ENCODE data around the gene STING1. TPM values are rescaled to one million over a fixed set of nuclear protein-coding genes. Genes with fewer than 3 reads are reported as not detected.
A peak's percentile ranks its signal among the peaks of the same experiment; 100 is the strongest.
"Not testable (repeated sequence)": the region's sequence is repeated elsewhere in the genome, so short reads cannot be mapped to it uniquely, and the experiment has no call there.

Gene STING1
- total and polyA plus RNA-seq, 2 donors (not counting 1 experiment from before 2014, with no cell fraction given) = 1.1 to 2.8 TPM

GRCh38 chr5:139526309-139527089, 43.9 kb upstream of the STING1 start:
- POLR2A ChIA-PET; H3K79me2 ChIP-seq (ENCODE audit: control insufficient read depth, insufficient read depth, low read length); H3K9me3 ChIP-seq (ENCODE audit: control extremely low read depth in 1 of 3, control insufficient read depth in 2 of 3, insufficient read depth in 1 of 3, low read length in 2 of 3); H3K27me3 Mint-ChIP-seq; H3K36me3 ChIP-seq (replicated peaks in 1 of 2; ENCODE audit: control extremely low read depth in 1 of 2, control insufficient read depth in 1 of 2, extremely low read depth in 1 of 2, insufficient read depth in 2 of 2, low read length in 1 of 2); H3K4me2 ChIP-seq (replicated peaks; ENCODE audit: low read depth, low read length, poor library complexity, severe bottlenecking); CTCF ChIA-PET; H4K20me1 ChIP-seq (ENCODE audit: control insufficient read depth, insufficient read depth, low read length, poor library complexity, severe bottlenecking); H3K27me3 ChIP-seq (replicated peaks in 1 of 4; ENCODE audit: control extremely low read depth in 1 of 4, control insufficient read depth in 3 of 4, insufficient read depth in 4 of 4, low read length in 3 of 4); ATAC-seq (ENCODE audit: low read depth); DNase-seq; H3K9me3 Mint-ChIP-seq (ENCODE audit: insufficient read depth); H3K4me3 ChIP-seq (ENCODE audit: control extremely low read depth in 1 of 5, extremely low read depth in 1 of 5, insufficient read depth in 1 of 5, low read depth in 2 of 5, low read length in 4 of 5); intact Hi-C loops (cut with micrococcal nuclease): not testable (repeated sequence)
- WGBS (ENCODE audit: insufficient coverage) = 96% methylated on average over 17 of the region's 22 CpGs
- H3K4me1 Mint-ChIP-seq = peaks cover 32% of the 10 kb centered on the region
- peak overlapping the region; percentile 85 for H2AFZ ChIP-seq (ENCODE audit: insufficient read depth, low read depth, low read length, poor library complexity, severe bottlenecking)
- H3K9ac ChIP-seq (ENCODE audit: low read length) = peak overlapping the region; percentile 25
- H3K4me1 ChIP-seq (ENCODE audit: control insufficient read depth in 2 of 2, insufficient read depth in 2 of 2, low read length in 2 of 2) = peaks cover 27 to 29% of the 10 kb centered on the region in 2 donors
- peak overlapping the region; percentile 58 to 80 for H3K27ac ChIP-seq (ENCODE audit: low read length in 2 of 2)
- H3K4me3 Mint-ChIP-seq = peak overlapping the region; percentile 45
- peak overlapping the region; percentile 97 for H3K27ac Mint-ChIP-seq

DNA sequence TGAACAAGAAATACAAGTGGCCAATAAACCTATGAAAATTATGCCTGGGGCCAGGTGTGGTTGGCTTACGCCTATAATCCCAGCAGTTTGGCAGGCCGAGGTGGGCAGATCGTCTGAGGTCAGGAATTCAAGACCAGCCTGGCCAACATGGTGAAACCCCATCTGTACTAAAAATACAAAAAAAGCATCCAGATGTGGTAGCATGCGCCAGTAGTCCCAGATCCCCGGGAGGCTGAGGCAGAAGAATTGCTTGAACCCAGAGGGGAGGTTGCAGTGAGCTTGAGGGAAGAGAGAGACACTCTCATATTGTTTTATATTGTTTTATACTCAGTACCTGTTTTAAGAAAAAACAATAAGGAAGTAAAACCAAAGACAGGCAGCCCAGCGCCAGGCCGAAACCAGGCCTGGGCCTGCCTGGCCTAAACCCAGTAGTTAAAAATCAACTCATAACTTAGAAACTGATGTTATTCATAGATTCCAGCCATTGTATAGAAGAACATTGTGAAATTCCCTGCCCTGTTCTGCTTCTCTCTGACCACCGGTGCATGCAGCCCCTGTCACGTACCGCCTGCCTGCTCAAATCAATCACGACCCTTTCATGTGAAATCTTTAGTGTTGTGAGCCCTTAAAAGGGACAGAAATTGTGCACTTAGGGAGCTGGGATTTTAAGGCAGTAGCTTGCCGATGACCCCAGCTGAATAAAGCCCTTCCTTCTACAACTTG, 43.2 kb upstream of the STING1 start:
- Histone ChIP-seq H3K9ac (ENCODE audit: low read length) (peak overlapping the region; percentile 25), H2AFZ (ENCODE audit: insufficient read depth, low read depth, low read length, poor library complexity, severe bottlenecking) (peak overlapping the region; percentile 85), H3K27ac (ENCODE audit: low read length in 2 of 2) (peak overlapping the region; percentile 58 to 80), H3K4me1 (ENCODE audit: control insufficient read depth in 2 of 2, insufficient read depth in 2 of 2, low read length in 2 of 2) (peaks cover 27 to 29% of the 10 kb centered on the region in 2 donors), H3K4me2 (replicated peaks; ENCODE audit: low read depth, low read length, poor library complexity, severe bottlenecking) (peak overlapping the region; percentile 26)
- H3K4me3 ChIP-seq (ENCODE audit: control extremely low read depth in 1 of 5, extremely low read depth in 1 of 5, insufficient read depth in 1 of 5, low read depth in 2 of 5, low read length in 4 of 5); H3K9me3 Mint-ChIP-seq (ENCODE audit: insufficient read depth); ATAC-seq (ENCODE audit: low read depth); H3K27me3 Mint-ChIP-seq; CTCF ChIA-PET; H3K27me3 ChIP-seq (replicated peaks in 1 of 4; ENCODE audit: control extremely low read depth in 1 of 4, control insufficient read depth in 3 of 4, insufficient read depth in 4 of 4, low read length in 3 of 4); H3K79me2 ChIP-seq (ENCODE audit: control insufficient read depth, insufficient read depth, low read length); H3K36me3 ChIP-seq (replicated peaks in 1 of 2; ENCODE audit: control extremely low read depth in 1 of 2, control insufficient read depth in 1 of 2, extremely low read depth in 1 of 2, insufficient read depth in 2 of 2, low read length in 1 of 2); H4K20me1 ChIP-seq (ENCODE audit: control insufficient read depth, insufficient read depth, low read length, poor library complexity, severe bottlenecking); H3K9me3 ChIP-seq (ENCODE audit: control extremely low read depth in 1 of 3, control insufficient read depth in 2 of 3, insufficient read depth in 1 of 3, low read length in 2 of 3); intact Hi-C loops (cut with micrococcal nuclease); POLR2A ChIA-PET: not testable (repeated sequence)
- DNase-seq = peak; percentile 61
- H3K4me3 Mint-ChIP-seq = peak overlapping the region; percentile 45
- WGBS (ENCODE audit: insufficient coverage) = no CpG with 5 or more reads among the region's 12 CpGs
- peaks cover 32% of the 10 kb centered on the region for H3K4me1 Mint-ChIP-seq
- peak overlapping the region; percentile 97 for H3K27ac Mint-ChIP-seq

All from B cell (primary cell).